IgD-negative memory B cell (primary cell): ENCODE measurements around the gene CTIF. TPM values are rescaled to one million over a fixed set of nuclear protein-coding genes. Genes with fewer than 3 reads are reported as not detected.
"Not testable (repeated sequence)": the region's sequence is repeated elsewhere in the genome, so short reads cannot be mapped to it uniquely, and the experiment has no call there.

Experiments used
- H3K27ac Mint-ChIP-seq, 3 donors: one replicate each; pipeline ENCODE4 v1.8.0; 2020 to 2022; ENCODE audit warnings: mild to moderate bottlenecking in 3 of 3, mixed read lengths in 3 of 3, moderate library complexity in 1 of 3
- H3K27me3 Mint-ChIP-seq: one replicate; pipeline ENCODE4 v1.8.0; 2021; ENCODE audit warnings: mixed read lengths
- H3K36me3 Mint-ChIP-seq: one replicate; pipeline ENCODE4 v1.8.0; 2020; ENCODE audit warnings: mild to moderate bottlenecking, mixed read lengths
- H3K4me1 Mint-ChIP-seq, 3 donors: one replicate each; pipeline ENCODE4 v1.8.0; 2020 to 2022; ENCODE audit warnings: mixed read lengths in 3 of 3, mild to moderate bottlenecking in 1 of 3
- H3K4me3 Mint-ChIP-seq, 4 donors: one replicate each; pipeline ENCODE4 v1.8.0; 2020 to 2022; ENCODE audit warnings: mild to moderate bottlenecking in 4 of 4, mixed read lengths in 4 of 4, moderate library complexity in 3 of 4
- H3K9me3 Mint-ChIP-seq, 3 donors: one replicate each; pipeline ENCODE4 v1.8.0; 2020 to 2021; ENCODE audit warnings: mixed read lengths in 3 of 3, mild to moderate bottlenecking in 1 of 3
- polyA plus RNA-seq: library from polyadenylated mRNA; unstranded; fragments of 300-500 nt; fragmentation: Illumina TruSeq; gene quantifications from one replicate; pipeline ENCODE4 v1.2.3, GENCODE V29; 2021

CTIF gene
- polyA plus RNA-seq, 1 donor from 2014 or later, result not detected

GRCh38 chr18:48870926-48871325, 332.1 kb downstream of the CTIF start:
- H3K27me3 Mint-ChIP-seq, H3K36me3 Mint-ChIP-seq, H3K9me3 Mint-ChIP-seq, H3K4me3 Mint-ChIP-seq: not testable (repeated sequence)
- Mint-ChIP-seq H3K27ac (peak overlapping the region in 2 of 3 donors; percentile 76 to 95), H3K4me1 (peaks cover 12 to 13% (median 13%) of the 10 kb centered on the region in 3 donors)

- H3K9me3 Mint-ChIP-seq, result no peaks in the 10 kb centered on the region
- H3K4me3 Mint-ChIP-seq, result no peak overlapping the region
- peaks cover 12 to 13% (median 13%) of the 10 kb centered on the region in 3 donors for H3K4me1 Mint-ChIP-seq
- no peaks in the 10 kb centered on the region for H3K27me3 Mint-ChIP-seq
- no peaks in the 10 kb centered on the region for H3K36me3 Mint-ChIP-seq
- peak overlapping the region in 1 of 3 donors; percentile 95 for H3K27ac Mint-ChIP-seq
These were observed 332.7 kb downstream of the CTIF start for GRCh38 chr18:48871391-48872166.

GRCh38 chr18:48872234-48873145, 333.7 kb downstream of the CTIF start:
- no peak overlapping the region for H3K4me3 Mint-ChIP-seq
- H3K27me3 Mint-ChIP-seq, result no peaks in the 10 kb centered on the region
- H3K4me1 Mint-ChIP-seq, result peaks cover 12 to 13% (median 13%) of the 10 kb centered on the region in 3 donors
- H3K36me3 Mint-ChIP-seq, result no peaks in the 10 kb centered on the region
- peak overlapping the region in 1 of 3 donors; percentile 40 for H3K27ac Mint-ChIP-seq
- H3K9me3 Mint-ChIP-seq, result no peaks in the 10 kb centered on the region

GRCh38 chr18:48874233-48874632, 335.4 kb downstream of the CTIF start:
- Mint-ChIP-seq H3K9me3 (no peaks in the 10 kb centered on the region), H3K27me3 (no peaks in the 10 kb centered on the region), H3K27ac (no peak overlapping the region), H3K4me3 (no peak overlapping the region), H3K36me3 (no peaks in the 10 kb centered on the region), H3K4me1 (peaks cover under 1 to 4% (median 3%) of the 10 kb centered on the region in 3 donors)

GRCh38 chr18:48874701-48875162, 335.9 kb downstream of the CTIF start:
- Mint-ChIP-seq H3K27me3 (peaks cover under 1% of the 10 kb centered on the region), H3K36me3 (no peaks in the 10 kb centered on the region), H3K4me3 (no peak overlapping the region), H3K9me3 (no peaks in the 10 kb centered on the region), H3K4me1 (peaks cover 0 to 4% (median 0%) of the 10 kb centered on the region in 3 donors), H3K27ac (peak overlapping the region in 1 of 3 donors; percentile 41)

DNA sequence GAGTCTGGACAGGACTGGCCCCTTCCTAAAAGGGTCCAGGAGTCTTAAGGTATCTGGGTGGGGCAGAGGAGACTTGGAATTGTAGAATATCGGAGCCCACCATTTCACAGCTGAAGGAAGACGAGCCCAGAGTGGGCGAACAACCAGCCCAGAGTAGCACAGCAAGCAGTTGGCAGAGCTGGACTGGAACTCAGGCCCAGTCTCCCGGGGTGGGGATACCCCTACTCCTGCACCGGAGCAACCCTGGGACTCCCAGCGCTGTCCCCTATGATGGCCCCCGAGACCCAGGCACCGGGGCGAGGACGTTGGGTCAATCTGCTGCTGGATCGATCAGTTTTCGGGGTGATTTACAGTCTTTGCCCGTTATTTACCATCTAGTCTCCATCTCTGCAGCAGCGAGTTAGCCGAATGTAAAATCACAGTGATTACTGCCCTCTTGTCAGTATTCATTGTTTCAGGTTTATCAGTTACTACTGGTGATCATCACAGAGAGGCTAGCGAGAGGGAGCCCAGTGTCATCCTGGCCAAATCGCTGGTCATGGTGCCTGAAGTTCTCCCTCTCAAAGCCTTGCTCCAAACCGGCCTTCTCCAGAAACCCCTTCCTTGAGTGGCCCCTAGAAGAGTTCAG, 336.6 kb downstream of the CTIF start:
- H3K4me3 Mint-ChIP-seq, result no peak overlapping the region
- no peaks in the 10 kb centered on the region for H3K9me3 Mint-ChIP-seq
- H3K36me3 Mint-ChIP-seq, result no peaks in the 10 kb centered on the region
- peaks cover 0 to 4% (median 0%) of the 10 kb centered on the region in 3 donors for H3K4me1 Mint-ChIP-seq
- H3K27ac Mint-ChIP-seq, result peak overlapping the region in 1 of 3 donors; percentile 41
- peaks cover 3% of the 10 kb centered on the region for H3K27me3 Mint-ChIP-seq

DNA sequence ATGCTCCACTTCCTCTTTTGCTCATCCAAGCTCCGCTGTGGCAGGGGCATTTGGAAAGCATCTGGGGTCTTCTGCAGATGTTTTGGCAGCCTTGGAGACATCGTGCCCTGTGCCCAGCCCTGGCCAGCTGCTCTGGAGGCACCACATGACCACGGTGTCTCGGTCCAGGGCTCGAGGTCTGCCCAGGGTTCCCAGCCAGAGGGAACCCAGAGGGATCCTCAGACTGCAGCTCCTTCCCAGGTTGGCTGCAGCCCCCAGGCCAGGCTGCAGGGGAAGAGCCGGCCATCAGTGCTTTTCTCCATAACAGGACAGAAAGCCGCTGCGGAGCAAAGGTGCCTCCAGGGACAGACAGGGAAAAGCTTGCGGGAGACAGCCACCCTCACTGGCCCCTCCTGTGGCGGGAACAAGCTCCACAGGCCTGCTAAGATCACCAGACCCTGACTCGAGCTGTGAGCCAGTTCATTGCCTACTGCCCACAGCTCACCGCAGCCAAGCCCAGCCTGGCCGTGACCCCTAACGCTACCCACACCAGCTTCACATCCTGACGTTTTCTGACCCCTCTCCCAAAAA, 337.2 kb downstream of the CTIF start:
- H3K27me3 Mint-ChIP-seq, result peaks cover 3% of the 10 kb centered on the region
- no peaks in the 10 kb centered on the region for H3K36me3 Mint-ChIP-seq
- no peaks in the 10 kb centered on the region for H3K9me3 Mint-ChIP-seq
- H3K4me1 Mint-ChIP-seq, result peaks cover 0 to 4% (median 0%) of the 10 kb centered on the region in 3 donors
- no peak overlapping the region for H3K4me3 Mint-ChIP-seq
- H3K27ac Mint-ChIP-seq, result no peak overlapping the region

DNA sequence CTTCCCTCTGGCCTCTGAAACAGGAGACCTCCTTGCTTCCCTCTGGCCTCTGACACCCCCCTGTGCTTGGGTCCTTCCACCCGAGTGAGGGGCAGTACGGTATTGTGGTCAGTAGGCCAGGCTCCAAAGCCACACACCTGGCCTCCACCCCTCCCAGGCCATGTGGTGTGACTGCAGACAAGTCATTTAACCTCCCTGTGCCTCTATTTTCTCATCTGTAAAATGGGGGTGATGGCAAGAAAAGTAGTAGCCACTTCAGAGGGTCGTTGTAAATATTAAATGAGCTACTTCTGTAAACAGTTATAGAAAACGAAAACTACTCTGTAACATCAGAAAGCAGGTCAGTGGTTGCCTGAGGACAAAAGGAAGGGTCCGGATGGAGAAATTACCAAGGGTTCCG, 337.8 kb downstream of the CTIF start:
- Mint-ChIP-seq H3K4me1 (peaks cover 0 to 4% (median 0%) of the 10 kb centered on the region in 3 donors), H3K36me3 (no peaks in the 10 kb centered on the region), H3K9me3 (no peaks in the 10 kb centered on the region)

GRCh38 chr18:48877941-48878340, 339.1 kb downstream of the CTIF start:
- H3K27ac Mint-ChIP-seq, result no peak overlapping the region
- H3K9me3 Mint-ChIP-seq, result no peaks in the 10 kb centered on the region
- no peak overlapping the region for H3K4me3 Mint-ChIP-seq
- no peaks in the 10 kb centered on the region for H3K36me3 Mint-ChIP-seq
- peaks cover 0 to 4% (median 0%) of the 10 kb centered on the region in 3 donors for H3K4me1 Mint-ChIP-seq
- peaks cover 3% of the 10 kb centered on the region for H3K27me3 Mint-ChIP-seq

More for the DNA sequence above, 337.8 kb downstream of the CTIF start:
- Mint-ChIP-seq H3K27ac (peak overlapping the region in 1 of 3 donors; percentile 18), H3K27me3 (peaks cover 3% of the 10 kb centered on the region), H3K4me3 (no peak overlapping the region)

DNA sequence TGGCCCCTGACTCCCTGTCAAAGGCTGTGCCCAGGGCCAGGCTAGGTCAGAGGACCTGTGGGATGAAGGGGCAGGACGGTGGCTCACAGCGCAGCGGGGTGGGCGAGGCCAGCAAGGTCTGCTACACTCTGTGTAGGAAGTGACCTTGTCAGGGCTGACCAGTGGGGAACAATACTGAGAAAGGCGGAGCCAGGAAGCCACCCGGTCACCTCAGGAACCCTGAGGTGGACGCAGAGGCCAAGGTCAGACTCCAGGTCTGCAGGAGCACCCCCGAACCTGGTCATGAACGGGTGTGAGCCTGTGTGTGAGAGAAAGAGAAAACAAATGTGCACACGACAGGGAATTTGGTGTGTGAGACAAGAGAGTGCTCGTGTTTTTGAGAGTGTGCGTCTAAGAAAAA, 339.6 kb downstream of the CTIF start:
- Mint-ChIP-seq H3K9me3 (no peaks in the 10 kb centered on the region), H3K27ac (no peak overlapping the region), H3K4me1 (peaks cover 0 to 4% (median 0%) of the 10 kb centered on the region in 3 donors), H3K27me3 (peaks cover 3% of the 10 kb centered on the region), H3K36me3 (no peaks in the 10 kb centered on the region), H3K4me3 (no peak overlapping the region)

GRCh38 chr18:48879008-48879431, 340.2 kb downstream of the CTIF start:
- Mint-ChIP-seq H3K36me3 (no peaks in the 10 kb centered on the region), H3K27ac (no peak overlapping the region), H3K4me3 (no peak overlapping the region), H3K4me1 (peaks cover 0 to 4% (median 0%) of the 10 kb centered on the region in 3 donors), H3K9me3 (no peaks in the 10 kb centered on the region), H3K27me3 (peaks cover 3% of the 10 kb centered on the region)

- peaks cover 2% of the 10 kb centered on the region for H3K36me3 Mint-ChIP-seq
- H3K4me3 Mint-ChIP-seq, result no peak overlapping the region
- H3K4me1 Mint-ChIP-seq, result peaks cover 0 to 4% (median 2%) of the 10 kb centered on the region in 3 donors
- no peaks in the 10 kb centered on the region for H3K9me3 Mint-ChIP-seq
- H3K27me3 Mint-ChIP-seq, result peaks cover 3% of the 10 kb centered on the region
- H3K27ac Mint-ChIP-seq, result no peak overlapping the region
These were observed 342.1 kb downstream of the CTIF start for GRCh38 chr18:48880931-48881330.

DNA sequence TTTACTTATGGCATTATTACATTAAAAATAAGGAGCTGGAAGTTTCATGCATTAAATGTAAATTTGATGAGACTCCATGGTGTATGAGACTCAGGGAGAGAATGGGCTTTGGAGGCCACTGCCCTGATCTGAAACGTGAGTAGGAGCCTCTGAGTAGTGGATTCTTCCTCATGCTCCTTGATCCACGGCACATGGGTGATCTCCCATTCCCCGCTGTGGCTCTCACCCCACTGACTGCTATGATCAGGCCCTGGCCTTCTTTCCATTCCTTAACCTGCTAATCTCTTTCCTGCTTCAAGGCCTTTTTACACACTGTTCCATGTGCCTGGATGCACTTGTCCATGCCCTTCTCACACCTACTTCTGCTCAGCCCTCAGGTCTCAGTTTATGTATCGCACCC, 343.5 kb downstream of the CTIF start:
- Mint-ChIP-seq H3K4me1 (peaks cover 0 to 4% (median 2%) of the 10 kb centered on the region in 3 donors), H3K4me3 (no peak overlapping the region), H3K27ac (no peak overlapping the region), H3K27me3 (peaks cover 3% of the 10 kb centered on the region), H3K36me3 (peaks cover 4% of the 10 kb centered on the region), H3K9me3 (no peaks in the 10 kb centered on the region)

DNA sequence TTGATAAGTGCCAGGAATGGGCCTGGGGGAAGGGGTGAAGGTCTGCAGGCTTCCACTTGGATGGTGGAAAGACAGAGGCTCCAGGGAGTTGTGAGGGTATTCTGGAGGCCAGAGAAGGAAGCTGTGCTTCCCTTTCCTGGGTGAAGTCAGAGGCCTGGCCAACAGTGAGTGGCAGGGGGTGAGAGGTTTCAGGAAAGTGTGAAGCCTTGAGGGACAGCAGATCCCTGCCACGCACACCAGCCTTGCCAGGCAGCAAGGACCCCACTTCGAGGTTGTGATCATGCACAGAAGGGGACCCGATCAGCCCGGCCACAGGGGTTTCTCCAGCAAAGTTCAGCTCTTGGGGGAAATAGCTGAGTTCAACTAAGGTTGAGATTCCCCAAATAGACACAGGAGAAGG, 345.5 kb downstream of the CTIF start:
- Mint-ChIP-seq H3K36me3 (peaks cover 4% of the 10 kb centered on the region), H3K4me1 (peaks cover 0 to 2% (median 0%) of the 10 kb centered on the region in 3 donors), H3K4me3 (no peak overlapping the region), H3K27me3 (peaks cover 3% of the 10 kb centered on the region), H3K9me3 (no peaks in the 10 kb centered on the region), H3K27ac (no peak overlapping the region)
